ENCODE results near the gene SLCO3A1.
"Not testable (repeated sequence)": the region's sequence is repeated elsewhere in the genome, so short reads cannot be mapped to it uniquely, and the experiment has no call there.

The SLCO3A1 gene

DNA sequence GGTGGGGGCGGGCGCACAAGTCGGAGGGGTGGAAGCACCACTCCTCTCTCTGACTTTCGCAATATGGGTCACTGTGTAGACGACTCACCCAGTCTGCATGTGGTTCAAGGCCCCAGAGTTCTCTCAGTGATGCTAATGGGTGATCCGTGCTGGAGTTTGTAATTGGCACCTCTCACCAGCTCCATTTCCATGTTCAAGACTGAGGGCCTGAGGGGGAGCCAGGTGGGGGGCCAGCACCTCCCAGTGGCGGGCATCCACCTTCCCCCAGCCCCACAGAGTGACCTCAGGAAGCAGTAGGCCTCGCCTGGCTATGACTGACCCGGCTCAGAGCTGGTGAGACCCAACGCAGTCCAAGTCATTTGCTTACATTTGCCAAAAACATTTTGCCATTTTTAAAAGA, 310.1 kb downstream of the SLCO3A1 start:
- DNase-seq (ENCODE audit: low read depth) = no peak

DNA sequence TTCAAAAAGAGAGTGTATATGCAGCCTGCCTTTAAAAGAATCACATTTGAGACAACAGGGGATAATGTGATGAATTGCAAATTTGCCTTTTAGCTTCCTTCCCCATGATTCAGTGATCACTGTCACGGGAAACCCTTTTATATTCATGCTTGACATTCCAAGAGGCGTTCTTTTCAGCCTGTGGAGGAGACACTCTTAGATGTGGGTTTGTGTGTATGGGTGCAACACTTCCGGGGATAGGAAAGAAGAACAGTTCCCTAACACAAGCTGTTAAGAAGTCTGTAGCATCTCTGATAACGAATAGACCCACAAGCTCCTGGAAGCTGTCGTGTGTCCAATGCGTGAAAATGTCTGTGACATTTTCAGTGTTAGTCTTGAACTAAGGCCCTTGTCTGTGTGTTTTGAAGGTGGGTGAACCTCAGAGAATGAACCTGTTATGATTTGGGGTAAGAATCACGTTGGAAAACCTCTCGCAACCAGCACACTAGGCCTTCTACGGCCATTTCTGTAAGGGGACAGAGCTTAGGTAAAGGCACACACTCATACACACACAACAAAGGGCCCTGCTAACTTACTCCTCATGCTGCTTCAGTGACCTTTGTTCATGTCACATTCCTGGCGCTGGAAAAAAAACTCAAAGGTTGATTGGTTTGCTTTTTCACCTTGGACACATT, 311.0 kb downstream of the SLCO3A1 start:
- peak; percentile 25 for DNase-seq (ENCODE audit: low read depth)

DNA sequence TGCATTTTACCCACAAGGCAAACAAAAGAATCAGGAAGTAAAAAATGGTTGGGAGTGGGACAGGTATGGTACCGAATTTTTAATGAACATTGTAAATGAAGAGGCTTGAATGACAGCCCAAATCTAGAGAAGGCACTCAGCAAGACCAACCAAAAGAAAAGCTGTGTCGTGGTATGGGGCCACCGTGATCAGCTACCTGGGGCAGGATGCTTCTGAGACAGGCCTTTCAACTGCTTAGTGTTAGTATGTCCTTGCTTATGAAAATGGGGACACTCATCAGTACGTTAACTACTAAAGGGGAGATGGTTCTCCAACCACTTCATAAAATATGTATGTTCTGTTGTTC, 311.5 kb downstream of the SLCO3A1 start:
- no peak for DNase-seq (ENCODE audit: low read depth)

DNA sequence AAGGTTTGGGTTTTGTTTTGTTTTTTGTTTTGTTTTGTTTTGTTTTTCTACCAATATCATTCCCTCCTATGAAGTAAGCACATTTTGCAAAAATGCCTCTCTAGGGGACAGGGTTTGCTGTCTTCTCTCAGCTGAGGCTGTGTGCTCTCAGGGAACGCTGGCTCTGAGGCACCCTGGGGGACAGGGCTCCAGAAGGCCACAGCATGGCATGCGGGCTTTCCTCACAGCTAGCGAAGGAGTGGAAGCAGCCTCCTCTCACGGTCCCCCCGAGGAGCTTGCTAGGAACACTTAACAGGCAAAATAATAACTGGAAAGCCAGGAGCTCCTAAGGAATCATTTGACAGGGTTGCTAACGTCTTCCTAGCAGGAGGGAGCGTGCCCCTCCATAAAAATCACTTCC, 312.5 kb downstream of the SLCO3A1 start:
- no peak for DNase-seq (ENCODE audit: low read depth)

DNA sequence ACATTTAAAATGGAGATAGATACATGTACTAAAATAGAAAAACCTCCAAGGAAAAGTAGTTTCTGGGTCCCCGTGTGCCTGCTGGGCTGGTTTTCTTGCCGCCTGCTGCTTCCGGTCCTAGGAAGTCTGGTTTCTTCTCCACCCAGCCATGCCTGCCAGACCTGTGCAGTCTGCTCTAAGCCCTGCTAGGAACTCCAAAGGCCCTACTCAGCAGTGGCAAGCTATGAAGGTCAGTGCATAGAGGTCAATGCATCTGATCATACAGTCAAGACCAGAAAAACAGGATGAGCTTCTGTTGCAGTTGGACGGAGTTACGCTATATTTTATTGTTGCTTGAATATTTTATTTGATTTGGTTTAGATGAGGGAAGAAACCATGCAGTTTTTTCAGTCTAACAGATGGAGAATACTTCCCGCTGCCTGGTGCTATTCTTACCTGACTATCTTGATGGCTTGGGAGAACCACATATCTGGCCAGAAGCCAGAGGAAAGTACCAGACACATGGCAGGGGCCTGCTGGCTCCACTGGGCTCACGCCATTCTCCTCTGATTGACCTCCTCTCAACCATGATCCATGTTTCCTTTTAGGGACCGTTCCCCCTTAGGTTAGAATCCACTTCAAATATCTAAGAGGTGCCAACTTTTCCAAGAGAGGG, 313.4 kb downstream of the SLCO3A1 start:
- no peak for DNase-seq (ENCODE audit: low read depth)

GRCh38 chr15:92167451-92167850, 313.9 kb downstream of the SLCO3A1 start:
- DNase-seq (ENCODE audit: low read depth) = no peak

DNA sequence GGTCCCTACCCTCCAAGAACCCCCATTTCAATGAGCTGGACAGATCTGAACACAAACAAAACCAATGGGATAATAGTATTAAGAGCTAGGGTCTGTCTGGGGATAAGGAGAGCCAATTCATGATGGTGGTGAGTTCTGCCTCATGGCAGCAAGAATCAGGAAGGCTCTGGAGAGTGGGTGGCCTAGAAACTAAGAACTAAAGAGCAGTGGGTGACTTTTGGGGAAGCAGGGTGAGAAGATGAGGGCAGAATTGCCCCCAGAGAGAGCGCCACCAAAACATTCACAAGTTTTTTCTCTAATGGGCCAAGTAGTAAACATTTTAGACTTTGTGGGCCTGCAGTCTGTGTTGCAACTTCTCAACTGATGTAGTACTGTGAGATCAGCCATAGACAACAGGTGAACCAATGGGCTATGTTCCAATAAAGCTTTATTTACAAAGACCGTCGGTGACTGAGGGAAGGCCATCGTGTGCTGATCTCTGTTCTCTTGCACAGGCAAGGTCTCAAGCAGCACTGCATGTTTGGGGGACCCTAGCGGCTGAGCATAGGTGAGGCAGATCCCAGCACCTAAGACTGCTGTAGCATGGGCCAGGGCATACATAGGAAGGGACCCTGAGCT, 314.7 kb downstream of the SLCO3A1 start:
- no peak for DNase-seq (ENCODE audit: low read depth)

DNA sequence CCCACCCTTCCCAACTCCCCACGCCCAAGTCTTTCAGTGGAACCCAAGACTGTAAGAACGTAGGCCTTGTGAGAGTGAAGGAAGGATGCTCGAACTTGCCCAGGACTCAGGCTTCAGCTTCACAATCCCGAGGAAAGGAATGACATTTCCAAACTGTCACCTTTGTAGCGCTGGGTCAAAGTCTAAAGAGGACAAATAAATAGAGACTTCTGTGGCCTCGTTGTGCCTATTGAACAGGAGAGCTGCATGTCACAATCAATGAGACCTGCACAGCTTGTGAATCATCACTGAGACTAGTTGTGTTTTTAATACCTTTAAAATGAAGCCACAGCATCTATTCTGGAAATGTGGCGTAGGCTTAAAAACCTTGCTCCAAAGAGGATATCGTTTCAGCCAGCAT, 317.4 kb downstream of the SLCO3A1 start:
- DNase-seq (ENCODE audit: low read depth) = no peak

GRCh38 chr15:92178911-92179310, 325.4 kb downstream of the SLCO3A1 start:
- no peak for DNase-seq (ENCODE audit: low read depth)

DNA sequence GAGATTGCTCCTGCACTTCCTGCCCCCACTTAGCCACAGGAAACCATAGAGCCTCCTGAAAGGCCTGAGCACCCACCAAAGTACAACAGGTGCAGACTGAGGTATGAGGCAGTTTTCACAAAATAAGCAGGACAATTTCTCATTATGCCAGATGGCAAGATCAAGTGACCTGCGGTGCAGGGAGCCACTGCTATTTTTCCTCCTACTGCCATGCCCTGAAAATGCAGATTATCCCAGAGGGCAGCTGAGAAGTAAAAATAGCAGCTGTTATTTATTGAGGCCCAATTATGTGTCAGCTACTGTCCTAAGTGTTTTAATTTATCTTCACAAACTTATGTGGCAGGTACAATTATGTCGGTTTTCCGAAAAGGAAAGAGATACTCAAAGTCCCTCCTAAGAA, 330.6 kb downstream of the SLCO3A1 start:
- DNase-seq (ENCODE audit: low read depth) = no peak

DNA sequence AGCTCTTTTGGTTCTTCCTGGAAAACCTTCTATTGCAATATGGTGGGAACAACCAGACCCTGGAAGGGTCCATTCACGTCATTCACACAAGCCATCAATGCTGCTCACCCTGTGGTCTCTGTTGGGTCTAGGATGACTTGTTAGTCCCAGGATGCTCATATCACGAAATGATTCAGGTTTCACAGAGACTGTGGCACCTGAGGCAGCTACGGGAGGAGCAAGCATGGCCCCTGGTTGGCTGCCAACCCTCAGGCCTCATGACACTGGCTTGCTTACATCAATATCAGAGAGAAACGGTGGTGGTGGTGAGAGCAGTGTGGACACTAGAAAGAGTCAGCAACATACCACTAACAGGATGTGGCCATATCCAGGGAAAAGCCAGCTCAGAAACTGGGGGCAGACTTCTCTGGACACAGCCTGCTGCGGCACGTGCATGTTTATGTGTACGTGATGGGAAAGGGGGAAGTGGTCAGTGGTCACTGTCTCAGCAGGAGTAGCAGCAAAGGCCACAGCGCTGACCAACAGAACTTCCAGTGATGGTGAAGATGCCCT, 331.2 kb downstream of the SLCO3A1 start:
- DNase-seq (ENCODE audit: low read depth) = no peak

DNA sequence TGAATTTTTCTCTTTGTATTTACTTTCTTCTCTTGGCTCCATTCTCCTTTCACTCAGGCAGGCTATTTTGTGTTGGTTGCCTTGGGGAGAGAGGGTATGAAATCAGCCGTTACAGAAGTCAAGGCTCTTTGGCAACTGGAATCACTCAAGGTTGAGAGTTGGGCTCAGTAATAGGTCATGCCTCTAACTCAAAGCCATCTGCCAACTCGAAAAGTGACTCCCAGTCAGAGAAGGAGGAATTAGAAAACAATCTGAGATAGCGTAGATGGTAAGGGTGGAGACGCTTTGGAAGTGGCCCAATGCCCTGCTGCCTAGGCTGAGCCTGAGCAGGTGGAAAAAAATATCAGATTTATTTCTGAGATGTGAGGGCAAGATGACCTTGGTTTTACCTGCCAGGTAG, 334.5 kb downstream of the SLCO3A1 start:
- DNase-seq (ENCODE audit: low read depth) = no peak

DNA sequence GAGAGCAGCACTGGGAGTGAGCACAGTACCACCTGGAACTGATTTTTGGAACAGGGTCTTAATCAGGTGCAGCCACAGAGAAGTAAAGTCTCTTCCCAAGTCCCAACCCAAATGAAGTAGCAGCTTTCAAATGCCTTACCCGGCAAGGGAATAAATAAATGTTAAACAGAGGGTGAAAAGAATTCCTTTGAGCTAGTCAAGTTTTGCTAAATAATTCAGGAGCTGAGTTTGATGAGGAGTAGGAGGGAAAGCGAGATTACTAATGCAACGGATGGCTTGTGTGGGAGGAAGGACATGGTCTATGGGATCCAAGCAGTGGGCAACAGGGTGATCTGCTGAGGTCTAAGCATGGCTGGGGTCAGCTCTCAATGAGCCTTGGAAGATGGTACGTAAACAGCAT, 335.7 kb downstream of the SLCO3A1 start:
- DNase-seq (ENCODE audit: low read depth) = no peak

DNA sequence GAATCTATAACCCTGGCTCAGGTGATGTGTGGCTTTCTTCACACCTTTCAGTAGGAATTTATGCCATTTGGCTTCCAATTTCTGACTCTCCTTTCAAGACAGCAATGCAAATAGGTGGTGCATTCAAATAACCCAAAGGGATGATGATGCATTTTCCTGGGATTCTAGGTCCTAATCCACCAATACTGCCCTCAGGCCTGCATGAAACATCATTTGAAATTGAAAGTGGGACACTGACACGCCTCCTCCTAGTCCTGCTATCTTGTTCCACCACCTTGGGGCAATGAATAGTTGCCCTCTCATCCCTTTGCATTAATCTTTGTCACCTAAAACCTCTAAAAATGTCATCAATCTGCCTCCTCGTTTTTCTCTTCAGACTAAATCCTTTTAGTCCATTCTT, 341.7 kb downstream of the SLCO3A1 start:
- DNase-seq (ENCODE audit: low read depth) = no peak

DNA sequence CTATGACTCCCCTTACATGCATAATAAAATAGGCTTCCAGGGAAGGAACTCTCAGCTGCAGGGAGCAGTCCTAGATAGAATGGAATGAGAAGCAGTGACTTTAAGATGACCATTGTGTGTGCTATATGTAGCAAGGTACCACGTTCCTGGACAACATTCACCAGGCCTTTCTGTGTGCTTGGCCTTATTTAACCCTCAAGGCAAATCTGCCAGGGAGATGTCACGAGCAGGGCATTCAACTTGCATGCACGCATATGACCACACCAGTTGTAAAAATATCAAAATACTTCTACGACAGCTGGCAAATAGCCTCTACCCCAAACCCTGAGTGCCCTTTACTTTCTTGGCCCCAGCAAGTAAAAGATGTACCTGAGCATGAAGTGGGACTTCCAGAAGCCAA, 342.8 kb downstream of the SLCO3A1 start:
- no peak for DNase-seq (ENCODE audit: low read depth)

GRCh38 chr15:92197746-92198145, 344.2 kb downstream of the SLCO3A1 start:
- DNase-seq (ENCODE audit: low read depth) = no peak

DNA sequence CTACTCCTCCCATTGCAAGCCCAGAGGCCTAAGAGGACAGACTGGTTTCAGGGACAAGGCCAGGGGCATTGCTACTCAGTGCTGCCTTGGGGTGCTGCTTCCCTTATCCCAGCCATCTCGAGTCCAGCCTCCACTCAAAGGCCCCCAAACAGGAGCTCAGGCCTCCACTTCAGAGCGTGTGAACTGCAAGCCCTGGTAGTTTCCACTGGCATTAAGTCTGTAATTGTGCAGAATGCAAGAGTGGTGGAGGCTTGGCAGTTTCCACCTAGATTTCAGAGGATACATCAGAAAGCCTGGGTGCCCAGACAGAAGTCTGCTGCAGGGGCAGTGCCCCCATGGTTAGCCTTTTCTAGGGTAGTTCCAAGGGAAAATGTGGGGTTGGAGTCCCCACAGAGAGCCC, 347.4 kb downstream of the SLCO3A1 start:
- no peak for DNase-seq (ENCODE audit: low read depth)

- DNase-seq (ENCODE audit: low read depth) = no peak
Measured at GRCh38 chr15:92205255-92205739, 351.8 kb downstream of the SLCO3A1 start.

DNA sequence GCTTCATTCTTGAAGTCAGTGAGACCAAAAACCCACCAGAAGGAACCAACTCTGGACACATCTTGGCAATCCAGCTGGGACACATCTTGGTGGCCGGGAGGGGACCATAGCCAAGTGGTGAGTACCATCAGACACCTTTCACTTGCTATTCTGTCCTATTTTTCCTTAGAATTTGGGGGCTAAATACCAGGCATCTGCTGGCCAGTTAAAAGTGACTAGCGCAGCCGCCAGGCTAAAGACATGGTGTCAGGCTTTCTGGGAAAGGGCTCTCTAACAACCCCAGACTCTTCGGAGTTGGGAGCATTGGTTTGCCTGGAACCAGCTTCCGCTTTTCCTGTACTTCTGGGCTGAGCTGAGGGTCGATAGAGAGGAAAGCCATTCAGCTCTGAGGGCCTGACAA, 354.1 kb downstream of the SLCO3A1 start:
- DNase-seq (ENCODE audit: low read depth) = not testable (repeated sequence)
